Measurements from ENCODE around the gene ZNF793. TPM values are rescaled to one million over a fixed set of nuclear protein-coding genes. Genes with fewer than 3 reads are reported as not detected.

ZNF793 gene
- total RNA-seq, 1 donor from 2014 or later: 18.1 TPM

DNA sequence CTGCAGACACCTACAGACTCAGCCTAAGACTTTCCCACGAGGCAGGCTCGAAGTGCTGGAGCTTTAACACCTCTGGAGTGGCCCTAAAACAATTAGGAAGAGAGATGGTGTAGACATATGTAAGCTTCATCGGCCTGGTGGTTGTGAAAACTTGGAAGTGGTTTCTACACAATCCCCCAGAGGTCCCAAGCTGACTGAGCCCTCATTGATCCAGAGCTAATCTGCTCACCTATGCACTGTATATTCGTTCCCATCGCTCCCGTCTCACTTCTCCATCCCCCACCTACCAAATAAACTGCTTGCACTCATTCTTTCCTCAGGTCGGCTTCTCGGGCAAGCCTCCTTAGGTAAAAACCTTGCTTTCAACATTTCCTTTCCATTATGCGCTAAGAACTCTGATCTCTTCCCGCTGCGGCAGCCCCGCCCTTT is 767 bp upstream of the ZNF793 start:
- Mint-ChIP-seq H3K4me1 (no peaks in the 10 kb centered on the region), H3K27me3 (ENCODE audit: low read depth) (no peaks in the 10 kb centered on the region), H3K4me3 (no peak overlapping the region), H3K27ac (ENCODE audit: unreplicated experiment) (no peak overlapping the region), H3K9me3 (peaks cover 7% of the 10 kb centered on the region), H3K36me3 (ENCODE audit: low read depth) (peaks cover 28% of the 10 kb centered on the region)
- DNase-seq (ENCODE audit: low read depth, low spot score): no peak
- TF ChIP-seq, protein P1, sequence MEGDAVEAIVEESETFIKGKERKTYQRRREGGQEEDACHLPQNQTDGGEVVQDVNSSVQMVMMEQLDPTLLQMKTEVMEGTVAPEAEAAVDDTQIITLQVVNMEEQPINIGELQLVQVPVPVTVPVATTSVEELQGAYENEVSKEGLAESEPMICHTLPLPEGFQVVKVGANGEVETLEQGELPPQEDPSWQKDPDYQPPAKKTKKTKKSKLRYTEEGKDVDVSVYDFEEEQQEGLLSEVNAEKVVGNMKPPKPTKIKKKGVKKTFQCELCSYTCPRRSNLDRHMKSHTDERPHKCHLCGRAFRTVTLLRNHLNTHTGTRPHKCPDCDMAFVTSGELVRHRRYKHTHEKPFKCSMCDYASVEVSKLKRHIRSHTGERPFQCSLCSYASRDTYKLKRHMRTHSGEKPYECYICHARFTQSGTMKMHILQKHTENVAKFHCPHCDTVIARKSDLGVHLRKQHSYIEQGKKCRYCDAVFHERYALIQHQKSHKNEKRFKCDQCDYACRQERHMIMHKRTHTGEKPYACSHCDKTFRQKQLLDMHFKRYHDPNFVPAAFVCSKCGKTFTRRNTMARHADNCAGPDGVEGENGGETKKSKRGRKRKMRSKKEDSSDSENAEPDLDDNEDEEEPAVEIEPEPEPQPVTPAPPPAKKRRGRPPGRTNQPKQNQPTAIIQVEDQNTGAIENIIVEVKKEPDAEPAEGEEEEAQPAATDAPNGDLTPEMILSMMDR (conservative IDR thresholded peaks at IDR 0.05): no peak

DNA sequence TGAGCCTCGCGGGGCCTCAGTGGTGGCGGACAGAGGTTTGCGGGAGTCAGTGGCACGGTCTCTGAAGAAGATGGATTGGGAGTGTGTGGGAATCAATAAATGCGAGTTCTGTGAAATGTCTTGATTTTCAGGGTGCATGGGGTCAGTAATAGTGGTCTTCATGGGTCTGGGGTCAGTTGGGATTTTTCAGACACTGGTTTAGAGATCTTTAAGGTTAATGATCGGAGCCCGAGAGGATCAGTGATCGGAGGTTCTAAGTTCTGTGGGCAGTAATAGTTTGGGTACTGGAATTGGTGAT is 377 bp downstream of the ZNF793 start:
- TF ChIP-seq, protein P1 (conservative IDR thresholded peaks at IDR 0.05): no peak
- peaks cover 31% of the 10 kb centered on the region for H3K36me3 Mint-ChIP-seq (ENCODE audit: low read depth)
- no peak overlapping the region for H3K27ac Mint-ChIP-seq (ENCODE audit: unreplicated experiment)
- H3K4me3 Mint-ChIP-seq: no peak overlapping the region
- H3K27me3 Mint-ChIP-seq (ENCODE audit: low read depth): no peaks in the 10 kb centered on the region
- H3K9me3 Mint-ChIP-seq: peaks cover 7% of the 10 kb centered on the region
- DNase-seq (ENCODE audit: low read depth, low spot score): no peak
- H3K4me1 Mint-ChIP-seq: no peaks in the 10 kb centered on the region

DNA sequence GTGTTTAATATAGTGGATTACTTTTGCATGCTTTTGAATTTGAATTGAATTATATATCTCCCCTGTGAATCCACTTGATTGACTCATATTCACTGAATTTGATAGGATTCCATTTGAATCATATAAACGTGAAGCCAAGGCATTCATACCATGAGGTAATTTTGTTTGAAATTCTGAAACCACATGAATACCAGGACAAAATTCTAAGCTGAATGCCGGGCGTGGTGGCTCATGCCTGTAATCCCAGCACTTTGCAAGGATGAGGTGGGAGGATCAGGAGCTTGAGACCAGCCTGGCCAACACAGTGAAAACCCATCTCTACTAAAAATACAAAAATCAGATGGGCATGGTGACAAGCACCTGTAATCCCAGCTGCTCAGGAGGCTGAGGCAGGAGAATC is 4.4 kb downstream of the ZNF793 start:
- Mint-ChIP-seq H3K36me3 (ENCODE audit: low read depth) (peaks cover 43% of the 10 kb centered on the region), H3K27me3 (ENCODE audit: low read depth) (no peaks in the 10 kb centered on the region), H3K27ac (ENCODE audit: unreplicated experiment) (no peak overlapping the region), H3K4me1 (no peaks in the 10 kb centered on the region), H3K4me3 (no peak overlapping the region), H3K9me3 (peaks cover 12% of the 10 kb centered on the region)
- DNase-seq (ENCODE audit: low read depth, low spot score): no peak
- TF ChIP-seq, protein P1 (conservative IDR thresholded peaks at IDR 0.05): no peak

DNA sequence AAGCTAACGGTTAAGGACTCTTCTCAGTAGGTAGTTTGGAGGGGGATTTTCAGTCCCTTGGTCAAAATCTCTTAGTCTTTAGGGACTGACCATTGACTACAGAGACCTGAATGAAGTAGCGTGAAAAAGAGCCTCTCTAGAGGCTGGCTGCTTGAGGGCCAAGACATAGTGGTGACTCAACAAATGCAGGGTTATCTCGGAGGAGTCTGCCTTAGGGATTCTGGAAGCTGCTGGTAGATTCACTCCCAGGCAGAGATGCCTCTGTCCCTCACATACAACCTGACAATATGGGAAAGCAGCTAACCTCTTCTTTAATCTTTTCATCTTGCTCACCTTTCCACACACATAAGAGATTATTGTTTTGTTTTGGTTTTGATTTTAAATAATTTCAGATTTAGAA is 5.1 kb downstream of the ZNF793 start:
- Mint-ChIP-seq H3K4me1 (no peaks in the 10 kb centered on the region), H3K27me3 (ENCODE audit: low read depth) (no peaks in the 10 kb centered on the region), H3K9me3 (peaks cover 12% of the 10 kb centered on the region), H3K4me3 (no peak overlapping the region), H3K36me3 (ENCODE audit: low read depth) (peaks cover 46% of the 10 kb centered on the region), H3K27ac (ENCODE audit: unreplicated experiment) (no peak overlapping the region)
- TF ChIP-seq, protein P1 (conservative IDR thresholded peaks at IDR 0.05): no peak
- no peak for DNase-seq (ENCODE audit: low read depth, low spot score)

DNA sequence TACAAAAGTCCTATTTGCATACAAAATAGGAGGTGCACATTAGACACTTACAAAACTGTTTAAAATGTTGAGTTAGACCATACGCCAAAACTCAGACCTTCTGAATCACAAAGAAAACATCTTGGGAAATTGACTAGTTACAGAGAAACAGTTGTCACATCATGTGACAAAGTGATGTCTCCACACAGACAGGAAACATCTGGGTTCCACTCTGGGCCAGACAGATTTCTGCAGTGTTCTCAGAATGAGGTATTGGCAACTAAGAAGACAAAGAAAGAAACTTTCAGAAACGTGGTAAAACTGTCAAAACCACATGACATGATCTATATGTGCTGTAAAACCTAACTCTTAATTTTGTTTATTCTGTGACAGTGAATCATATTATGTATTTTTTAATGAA is 6.7 kb downstream of the ZNF793 start:
- H3K9me3 Mint-ChIP-seq: peaks cover 12% of the 10 kb centered on the region
- TF ChIP-seq, protein P1 (conservative IDR thresholded peaks at IDR 0.05): no peak
- DNase-seq (ENCODE audit: low read depth, low spot score): no peak

DNA sequence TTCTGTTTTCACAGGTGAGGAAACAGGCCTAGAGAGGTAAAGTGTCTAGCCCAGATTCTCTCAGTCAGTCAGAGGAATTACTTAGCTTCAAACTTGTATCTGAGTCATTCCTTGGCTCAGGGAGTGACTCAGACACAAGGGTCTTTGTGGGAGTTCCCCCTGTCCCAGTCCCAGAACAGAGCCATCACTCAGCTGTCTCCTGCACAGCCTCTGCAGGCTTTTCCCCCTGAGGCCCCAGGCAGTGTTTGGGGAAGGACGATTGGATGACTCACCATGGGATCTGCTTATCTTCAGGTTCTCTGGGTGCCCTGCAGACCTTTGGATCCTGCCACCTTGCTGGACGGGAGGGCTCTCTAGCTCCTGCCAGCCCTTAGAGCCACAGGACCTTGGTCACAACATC is 13.2 kb downstream of the ZNF793 start:
- peaks cover 53% of the 10 kb centered on the region for H3K36me3 Mint-ChIP-seq (ENCODE audit: low read depth)
- TF ChIP-seq, protein P1 (conservative IDR thresholded peaks at IDR 0.05): no peak
- no peaks in the 10 kb centered on the region for H3K27me3 Mint-ChIP-seq (ENCODE audit: low read depth)
- H3K27ac Mint-ChIP-seq (ENCODE audit: unreplicated experiment): no peak overlapping the region
- DNase-seq (ENCODE audit: low read depth, low spot score): no peak
- peaks cover 13% of the 10 kb centered on the region for H3K9me3 Mint-ChIP-seq
- no peak overlapping the region for H3K4me3 Mint-ChIP-seq
- H3K4me1 Mint-ChIP-seq: no peaks in the 10 kb centered on the region

More for the DNA sequence above, 6.7 kb downstream of the ZNF793 start:
- no peaks in the 10 kb centered on the region for H3K27me3 Mint-ChIP-seq (ENCODE audit: low read depth)
- no peak overlapping the region for H3K27ac Mint-ChIP-seq (ENCODE audit: unreplicated experiment)
- H3K36me3 Mint-ChIP-seq (ENCODE audit: low read depth): peaks cover 53% of the 10 kb centered on the region
- no peaks in the 10 kb centered on the region for H3K4me1 Mint-ChIP-seq
- no peak overlapping the region for H3K4me3 Mint-ChIP-seq
